ENCODE measurements around the gene FKBP8. TPM values are rescaled to one million over a fixed set of nuclear protein-coding genes. Genes with fewer than 3 reads are reported as not detected.

The FKBP8 gene
- total RNA-seq, 1 experiment from 2014 or later = 374 TPM

- peak; percentile 100 for DNase-seq (ENCODE audit: low read depth)
Measured at GRCh38 chr19:18522124-18522861, 21.1 kb downstream of the FKBP8 start.

GRCh38 chr19:18521692-18522123 lies 21.7 kb downstream of the FKBP8 start, which contains the start of gene ELL:
ELL (minus strand) TSS chr19:18522070; CDS start chr19:18522055, 15 bp downstream.
- DNase-seq (ENCODE audit: low read depth) = no peak

- DNase-seq (ENCODE audit: low read depth) = no peak
Measured at GRCh38 chr19:18520848-18521691, 22.3 kb downstream of the FKBP8 start.

- DNase-seq (ENCODE audit: low read depth) = peak; percentile 83
Measured at GRCh38 chr19:18519962-18520847, 23.2 kb downstream of the FKBP8 start.

GRCh38 chr19:18518639-18519038 lies 24.7 kb downstream of the FKBP8 start:
- no peak for DNase-seq (ENCODE audit: low read depth)

- no peak for DNase-seq (ENCODE audit: low read depth)
Measured at GRCh38 chr19:18517606-18518005, 25.8 kb downstream of the FKBP8 start.

- DNase-seq (ENCODE audit: low read depth) = no peak
Measured at GRCh38 chr19:18515959-18516358, 27.4 kb downstream of the FKBP8 start.

GRCh38 chr19:18514800-18515682 lies 28.3 kb downstream of the FKBP8 start:
- no peak for DNase-seq (ENCODE audit: low read depth)

GRCh38 chr19:18513868-18514267 lies 29.5 kb downstream of the FKBP8 start:
- no peak for DNase-seq (ENCODE audit: low read depth)

- DNase-seq (ENCODE audit: low read depth) = no peak
Measured at GRCh38 chr19:18510216-18510615, 33.2 kb downstream of the FKBP8 start.

GRCh38 chr19:18508585-18508984 lies 34.8 kb downstream of the FKBP8 start:
- no peak for DNase-seq (ENCODE audit: low read depth)

GRCh38 chr19:18507727-18508440 lies 35.5 kb downstream of the FKBP8 start:
- DNase-seq (ENCODE audit: low read depth) = peak; percentile 70

GRCh38 chr19:18507021-18507726 lies 36.2 kb downstream of the FKBP8 start:
- DNase-seq (ENCODE audit: low read depth) = no peak

- no peak for DNase-seq (ENCODE audit: low read depth)
Measured at GRCh38 chr19:18506101-18506930, 37.1 kb downstream of the FKBP8 start.

GRCh38 chr19:18504886-18505610 lies 38.3 kb downstream of the FKBP8 start:
- no peak for DNase-seq (ENCODE audit: low read depth)

- peak; percentile 17 for DNase-seq (ENCODE audit: low read depth)
Measured at GRCh38 chr19:18503971-18504885, 39.1 kb downstream of the FKBP8 start.

Measured in LHCN-M2 (cell line).